Suprapubic skin (tissue), 3 donors: Measurements from ENCODE around the gene ESPN.

Source experiments
- EP300 ChIP-seq: sonication (generic); formaldehyde crosslinking; IDR thresholded peaks from one replicate; pipeline ENCODE4 v1.6.1; 2017; ENCODE audit warnings: antibody characterized with exemption
- POLR2A ChIP-seq, 2 donors: fragments of 450-650 bp; IDR thresholded peaks; one replicate each; pipeline ENCODE4 v1.6.1; 2017; ENCODE audit warnings: antibody characterized with exemption in 2 of 2, mild to moderate bottlenecking in 2 of 2, moderate library complexity in 2 of 2
- TF ChIP-seq, protein P1 (sequence below), 2 donors: fragments of 200-600 bp in 1 of 2; fragments of 450-650 bp in 1 of 2; sonication (generic) in 1 of 2; IDR thresholded peaks; one replicate each; pipeline ENCODE4 v1.5.1; 2016 to 2019; ENCODE audit warnings: antibody characterized with exemption in 2 of 2, mild to moderate bottlenecking in 1 of 2, moderate library complexity in 1 of 2

DNA sequence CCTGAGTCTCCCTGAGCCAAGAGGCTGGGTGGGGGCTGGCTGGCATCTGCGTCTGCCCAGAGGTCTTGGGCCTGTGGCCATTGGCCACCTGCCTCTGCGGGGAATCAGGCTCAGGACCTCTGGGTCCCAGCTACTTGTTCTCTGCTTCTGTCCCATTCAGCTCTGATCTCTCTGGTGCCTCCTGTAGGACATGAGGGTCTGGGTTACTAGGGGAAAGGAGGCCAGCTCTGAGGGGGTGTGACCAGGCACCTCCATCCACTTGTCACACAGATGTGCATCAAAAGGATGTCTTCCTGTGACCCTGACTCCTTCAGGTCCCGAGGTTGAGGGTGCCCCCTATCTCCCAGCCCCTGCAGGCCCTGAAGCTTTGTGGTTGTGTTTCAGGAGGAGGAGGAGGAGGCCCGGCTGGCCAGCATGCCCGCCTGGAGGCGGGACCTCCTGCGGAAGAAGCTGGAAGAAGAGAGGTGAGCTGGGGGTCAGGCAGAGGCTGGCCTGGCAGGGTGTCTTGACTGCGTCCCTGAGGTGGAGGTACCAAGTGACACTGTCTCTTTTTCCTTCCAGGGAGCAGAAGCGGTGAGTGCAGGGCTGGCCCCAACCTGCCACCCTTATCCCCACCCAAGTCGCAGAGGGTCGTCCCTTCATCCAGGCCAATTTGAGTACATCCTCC lies 32.4 kb downstream of the ESPN start:
- TF ChIP-seq, protein P1, sequence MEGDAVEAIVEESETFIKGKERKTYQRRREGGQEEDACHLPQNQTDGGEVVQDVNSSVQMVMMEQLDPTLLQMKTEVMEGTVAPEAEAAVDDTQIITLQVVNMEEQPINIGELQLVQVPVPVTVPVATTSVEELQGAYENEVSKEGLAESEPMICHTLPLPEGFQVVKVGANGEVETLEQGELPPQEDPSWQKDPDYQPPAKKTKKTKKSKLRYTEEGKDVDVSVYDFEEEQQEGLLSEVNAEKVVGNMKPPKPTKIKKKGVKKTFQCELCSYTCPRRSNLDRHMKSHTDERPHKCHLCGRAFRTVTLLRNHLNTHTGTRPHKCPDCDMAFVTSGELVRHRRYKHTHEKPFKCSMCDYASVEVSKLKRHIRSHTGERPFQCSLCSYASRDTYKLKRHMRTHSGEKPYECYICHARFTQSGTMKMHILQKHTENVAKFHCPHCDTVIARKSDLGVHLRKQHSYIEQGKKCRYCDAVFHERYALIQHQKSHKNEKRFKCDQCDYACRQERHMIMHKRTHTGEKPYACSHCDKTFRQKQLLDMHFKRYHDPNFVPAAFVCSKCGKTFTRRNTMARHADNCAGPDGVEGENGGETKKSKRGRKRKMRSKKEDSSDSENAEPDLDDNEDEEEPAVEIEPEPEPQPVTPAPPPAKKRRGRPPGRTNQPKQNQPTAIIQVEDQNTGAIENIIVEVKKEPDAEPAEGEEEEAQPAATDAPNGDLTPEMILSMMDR (IDR thresholded peaks at IDR 0.05), result no peak
- no peak for TF ChIP-seq POLR2A (IDR thresholded peaks at IDR 0.05)
- TF ChIP-seq EP300, result no peak
